Stimulated activated CD4-positive, alpha-beta T cell treated with anti-CD3 and anti-CD28 coated beads, TNF-alpha, amount 100 ng/mL, for 48 hours (primary cell): ENCODE measurements around the gene LPCAT4.
"Not testable (repeated sequence)": the region's sequence is repeated elsewhere in the genome, so short reads cannot be mapped to it uniquely, and the experiment has no call there.

Experiments
- DNase-seq, 3 donors: peaks; one replicate each; pipeline ENCODE4 v3.0.0-alpha.2; 2020; ENCODE audit warnings: low read depth in 3 of 3

The LPCAT4 gene

DNA sequence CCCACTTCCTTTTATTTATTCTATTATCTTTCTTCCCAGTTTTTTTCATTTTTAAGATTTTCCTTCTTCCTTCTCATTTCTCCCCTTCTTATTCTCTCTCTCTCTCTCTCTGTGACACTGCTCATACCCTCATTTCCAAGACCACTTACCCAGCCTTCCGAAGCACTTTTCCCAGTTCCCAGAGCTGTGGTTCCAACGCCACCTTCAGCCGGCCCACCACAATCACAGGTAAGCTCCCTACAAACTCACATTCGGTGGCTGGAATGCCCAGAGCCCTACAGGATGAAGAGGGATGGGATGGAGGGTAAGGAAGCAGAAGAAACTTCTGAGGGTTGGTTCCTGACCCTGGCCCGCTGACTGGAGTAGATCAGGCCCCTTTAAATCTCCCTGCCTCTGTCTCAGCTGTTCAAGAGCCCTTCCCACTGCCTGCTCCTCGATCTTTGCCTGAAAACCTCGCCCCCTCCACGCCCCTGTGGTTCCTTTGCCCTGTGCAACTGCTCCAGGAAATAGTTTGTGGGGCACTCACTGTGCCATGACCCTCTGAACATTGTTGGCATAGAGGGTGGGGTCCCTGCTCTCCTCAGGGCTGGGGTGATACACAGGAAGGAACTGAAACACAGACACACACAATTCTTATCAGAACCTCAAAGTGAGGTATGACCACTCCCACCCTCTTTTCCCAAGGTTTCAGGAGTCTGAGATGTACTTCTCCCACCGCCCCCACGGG is 4.8 kb downstream of the LPCAT4 start:
- DNase-seq = no peak

GRCh38 chr15:34361278-34361677 is 5.7 kb downstream of the LPCAT4 start:
- DNase-seq = no peak

DNA sequence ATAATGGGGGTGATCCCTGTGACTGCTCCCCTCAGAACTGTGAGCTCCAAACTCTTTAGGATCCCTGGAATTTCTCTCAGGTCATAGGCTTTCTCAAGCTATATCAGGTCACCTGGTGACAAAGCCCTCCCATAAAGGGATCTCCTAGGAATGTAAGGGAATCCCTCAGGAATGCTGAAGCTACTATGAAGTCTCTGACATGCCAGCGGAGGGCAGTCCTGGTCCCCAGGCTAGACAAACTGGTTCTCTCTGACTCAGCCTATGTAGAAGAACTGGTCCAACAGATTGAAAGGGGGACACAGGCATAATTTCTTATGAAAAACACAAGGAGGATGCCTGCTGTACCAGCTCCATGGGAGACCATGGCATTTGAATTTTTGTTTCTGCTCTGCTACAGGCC is 6.7 kb downstream of the LPCAT4 start:
- no peak for DNase-seq

- DNase-seq = no peak
Measured at GRCh38 chr15:34359416-34359815, 7.6 kb downstream of the LPCAT4 start.

DNA sequence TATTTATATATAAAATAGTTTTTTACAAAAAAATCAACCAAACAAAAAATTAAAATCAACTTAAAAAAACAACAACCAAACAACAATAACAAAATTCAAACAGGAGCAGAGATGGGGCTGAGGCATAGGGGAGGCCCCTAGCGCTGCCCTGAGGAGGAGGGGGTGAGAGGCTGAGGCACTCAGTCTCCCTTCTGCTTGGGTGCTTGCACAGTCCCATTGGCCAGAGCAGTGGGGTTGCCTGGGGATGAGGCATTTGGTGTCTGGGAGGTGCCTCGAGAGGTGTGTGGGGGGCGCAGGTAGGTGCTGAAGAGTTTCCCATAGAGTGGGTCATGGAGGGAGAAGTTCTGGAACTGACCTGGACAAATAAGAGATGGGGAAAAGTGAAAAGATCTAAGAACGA is 8.0 kb downstream of the LPCAT4 start:
- no peak for DNase-seq

- no peak for DNase-seq
Measured at GRCh38 chr15:34358367-34358766, 8.6 kb downstream of the LPCAT4 start.

- no peak for DNase-seq
Measured at GRCh38 chr15:34357653-34358052, 9.3 kb downstream of the LPCAT4 start.

DNA sequence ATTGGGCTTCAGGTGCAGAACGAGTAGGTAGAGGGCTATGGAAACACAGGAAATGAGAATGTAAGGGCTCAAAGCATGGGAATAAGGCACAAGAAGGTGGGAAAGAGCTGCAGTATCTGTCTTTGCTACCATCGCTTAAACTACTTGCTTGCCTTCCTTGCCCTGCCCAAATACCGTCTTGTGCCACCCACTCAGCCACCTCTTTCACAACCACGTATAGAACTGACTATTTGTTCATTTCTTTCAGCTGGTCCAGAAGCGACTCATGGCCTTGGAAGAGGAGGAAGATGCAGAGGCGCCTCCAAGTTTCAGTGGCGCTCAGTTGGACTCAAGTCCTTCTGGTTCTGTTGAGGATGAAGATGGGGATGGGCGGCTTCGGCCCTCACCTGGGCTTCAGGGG is 11.8 kb downstream of the LPCAT4 start:
- no peak for DNase-seq

DNA sequence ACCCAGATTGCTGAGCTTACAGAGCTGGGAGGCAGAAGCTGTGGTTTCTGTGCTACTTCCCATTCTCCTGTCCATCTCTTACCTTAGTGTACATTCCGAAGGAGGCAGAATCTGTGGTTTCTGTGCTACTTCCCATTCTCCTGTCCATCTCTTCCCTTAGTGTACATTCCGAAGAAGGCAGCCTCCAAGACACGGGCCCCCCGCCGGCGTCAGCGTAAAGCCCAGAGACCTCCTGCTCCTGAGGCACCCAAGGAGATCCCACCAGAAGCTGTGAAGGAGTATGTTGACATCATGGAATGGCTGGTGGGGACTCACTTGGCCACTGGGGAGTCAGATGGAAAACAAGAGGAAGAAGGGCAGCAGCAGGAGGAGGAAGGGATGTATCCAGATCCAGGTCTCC is 12.7 kb downstream of the LPCAT4 start:
- DNase-seq = no peak

DNA sequence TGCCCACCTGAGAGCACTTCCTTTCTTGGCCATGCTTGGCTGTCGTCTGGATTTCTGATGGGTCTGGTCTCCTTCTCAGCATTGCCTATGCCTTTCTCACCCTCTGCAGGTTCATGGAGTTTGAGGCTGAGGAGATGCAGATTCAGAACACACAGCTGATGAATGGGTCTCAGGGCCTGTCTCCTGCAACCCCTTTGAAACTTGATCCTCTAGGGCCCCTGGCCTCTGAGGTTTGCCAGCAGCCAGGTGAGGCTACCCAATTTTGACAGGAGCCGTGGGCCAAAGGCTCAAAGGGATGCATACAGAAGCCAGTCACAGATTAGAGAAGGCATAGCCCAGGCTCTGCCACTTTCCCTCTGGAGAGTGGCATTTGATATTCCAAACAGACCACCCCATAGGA is 13.4 kb downstream of the LPCAT4 start:
- no peak for DNase-seq

- not testable (repeated sequence) for DNase-seq
Measured at GRCh38 chr15:34352996-34353395, 14.0 kb downstream of the LPCAT4 start.

GRCh38 chr15:34349769-34350168 is 17.2 kb downstream of the LPCAT4 start:
- DNase-seq = no peak

DNA sequence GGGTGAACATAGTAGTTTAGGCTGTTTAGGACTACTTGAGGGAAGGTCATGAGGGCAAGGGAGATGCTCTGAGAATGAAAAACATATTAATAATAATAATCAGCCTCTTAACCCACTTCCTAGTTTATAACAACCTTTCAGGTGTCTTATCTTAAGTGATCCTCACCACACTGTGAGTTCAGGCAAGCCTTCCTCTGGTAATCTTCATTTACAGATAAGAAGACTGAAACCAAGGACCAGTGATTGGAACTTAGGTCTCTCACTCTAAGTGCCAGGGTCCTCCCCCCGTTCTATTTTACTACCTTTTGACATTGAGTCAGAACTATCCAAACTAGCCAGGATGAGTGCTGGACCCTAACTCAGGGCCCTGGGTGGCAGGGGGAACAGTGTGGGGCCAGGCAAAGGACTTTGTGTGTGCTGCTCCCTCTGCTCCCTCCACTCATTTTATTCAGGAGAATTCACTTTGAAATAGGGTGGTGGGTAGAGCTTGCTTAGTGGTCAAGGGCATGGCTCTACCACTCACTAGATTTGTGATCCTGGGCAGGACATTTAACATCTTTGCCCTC is 18.2 kb downstream of the LPCAT4 start:
- DNase-seq = no peak

DNA sequence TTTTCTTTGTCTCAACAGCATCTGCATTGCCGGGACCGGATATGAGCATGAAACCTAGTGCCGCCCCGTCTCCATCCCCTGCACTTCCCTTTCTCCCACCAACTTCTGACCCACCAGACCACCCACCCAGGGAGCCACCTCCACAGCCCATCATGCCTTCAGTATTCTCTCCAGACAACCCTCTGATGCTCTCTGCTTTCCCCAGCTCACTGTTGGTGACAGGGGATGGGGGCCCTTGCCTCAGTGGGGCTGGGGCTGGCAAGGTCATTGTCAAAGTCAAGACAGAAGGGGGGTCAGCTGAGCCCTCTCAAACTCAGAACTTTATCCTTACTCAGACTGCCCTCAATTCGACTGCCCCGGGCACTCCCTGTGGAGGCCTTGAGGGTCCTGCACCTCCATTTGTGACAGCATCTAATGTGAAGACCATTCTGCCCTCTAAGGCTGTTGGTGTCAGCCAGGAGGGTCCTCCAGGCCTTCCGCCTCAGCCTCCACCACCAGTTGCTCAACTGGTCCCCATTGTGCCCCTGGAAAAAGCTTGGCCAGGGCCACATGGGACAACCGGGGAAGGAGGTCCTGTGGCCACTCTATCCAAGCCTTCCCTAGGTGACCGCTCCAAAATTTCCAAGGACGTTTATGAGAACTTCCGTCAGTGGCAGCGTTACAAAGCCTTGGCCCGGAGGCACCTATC is 18.9 kb downstream of the LPCAT4 start:
- DNase-seq = no peak

GRCh38 chr15:34342737-34343575 is 24.0 kb downstream of the LPCAT4 start, which contains the start of the genes NOP10 and NUTM1:
Gene NOP10 (minus strand): TSS chr15:34343136. CDS start chr15:34343073, 63 bp downstream.
Gene NUTM1 (plus strand): TSS chr15:34343315. CDS start chr15:34343697, 382 bp downstream.
- DNase-seq = peak; percentile 92 to 94 (median 93)

GRCh38 chr15:34342213-34342736 is 24.7 kb downstream of the LPCAT4 start:
- DNase-seq = not testable (repeated sequence)

GRCh38 chr15:34341381-34342212 is 25.4 kb downstream of the LPCAT4 start:
- no peak for DNase-seq

DNA sequence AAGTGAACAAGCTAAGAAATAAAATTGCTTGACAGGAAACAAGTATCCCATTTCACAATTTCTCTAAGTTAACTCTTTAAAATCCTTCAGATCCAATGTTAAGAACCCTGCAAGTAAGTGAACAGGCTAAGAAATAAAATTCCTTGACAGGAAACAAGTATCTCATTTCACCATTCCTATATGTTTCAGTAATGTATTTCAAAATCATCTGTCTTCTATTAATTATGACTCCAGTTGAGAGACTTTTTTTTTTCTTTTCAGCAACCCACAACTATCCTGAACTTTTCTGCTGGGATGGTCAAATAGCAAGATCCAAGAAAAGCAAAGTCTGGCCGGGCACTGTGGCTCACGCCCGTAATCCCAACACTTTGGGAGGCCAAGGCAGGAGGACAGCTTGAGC is 27.1 kb downstream of the LPCAT4 start:
- no peak for DNase-seq

GRCh38 chr15:34338347-34338746 is 28.6 kb downstream of the LPCAT4 start:
- no peak for DNase-seq

DNA sequence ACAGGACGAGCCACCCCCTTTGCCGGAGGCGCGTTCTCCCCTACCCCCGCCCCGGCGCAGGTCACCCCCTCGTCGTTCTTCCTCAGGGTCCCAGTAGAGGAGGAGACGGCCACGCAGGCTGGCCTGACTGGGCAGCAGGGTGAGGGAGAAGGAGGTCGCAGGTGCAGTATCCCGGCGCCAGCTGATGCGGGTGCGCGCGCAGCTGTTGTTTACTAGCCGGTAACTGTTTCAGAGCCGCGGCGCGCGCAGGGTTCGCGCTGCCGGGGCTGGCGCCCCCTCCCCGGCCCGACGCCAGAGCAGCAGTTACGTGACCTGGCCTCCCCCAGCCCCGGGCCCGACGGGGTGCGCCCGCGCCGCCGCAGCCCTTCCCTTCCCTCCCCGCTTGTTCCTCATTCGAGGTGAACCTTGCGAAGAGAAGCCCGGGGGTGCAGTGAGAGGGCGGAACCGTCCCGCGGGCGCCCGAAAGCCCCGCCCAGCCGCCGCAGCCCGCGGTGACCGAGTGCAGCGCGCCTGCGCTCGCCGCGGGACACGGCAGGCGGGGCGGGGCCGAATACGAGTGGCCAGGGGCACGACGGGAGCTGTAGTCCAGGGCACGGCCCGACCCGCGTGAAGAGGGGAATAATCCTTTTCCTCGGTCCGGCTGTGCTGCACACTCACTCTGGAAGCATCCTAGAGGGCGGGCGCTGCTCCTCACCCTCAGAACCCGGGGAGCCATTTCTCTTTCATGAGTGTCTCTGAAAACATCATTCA is 29.3 kb downstream of the LPCAT4 start, which contains the start of gene SLC12A6:
Gene SLC12A6, minus strand, starts transcription at position 225 of the 750 bp plus-strand sequence. CDS start 1,101 bp downstream, outside the sequence.
- DNase-seq = peak; percentile 79 to 88 (median 81)
